ENCODE results near the gene ADCY2.

ADCY2 gene

GRCh38 chr5:7539571-7539970 lies 143.6 kb downstream of the ADCY2 start:
- DNase-seq (ENCODE audit: insufficient read length, low spot score), result no peak
- TF ChIP-seq, protein P1, sequence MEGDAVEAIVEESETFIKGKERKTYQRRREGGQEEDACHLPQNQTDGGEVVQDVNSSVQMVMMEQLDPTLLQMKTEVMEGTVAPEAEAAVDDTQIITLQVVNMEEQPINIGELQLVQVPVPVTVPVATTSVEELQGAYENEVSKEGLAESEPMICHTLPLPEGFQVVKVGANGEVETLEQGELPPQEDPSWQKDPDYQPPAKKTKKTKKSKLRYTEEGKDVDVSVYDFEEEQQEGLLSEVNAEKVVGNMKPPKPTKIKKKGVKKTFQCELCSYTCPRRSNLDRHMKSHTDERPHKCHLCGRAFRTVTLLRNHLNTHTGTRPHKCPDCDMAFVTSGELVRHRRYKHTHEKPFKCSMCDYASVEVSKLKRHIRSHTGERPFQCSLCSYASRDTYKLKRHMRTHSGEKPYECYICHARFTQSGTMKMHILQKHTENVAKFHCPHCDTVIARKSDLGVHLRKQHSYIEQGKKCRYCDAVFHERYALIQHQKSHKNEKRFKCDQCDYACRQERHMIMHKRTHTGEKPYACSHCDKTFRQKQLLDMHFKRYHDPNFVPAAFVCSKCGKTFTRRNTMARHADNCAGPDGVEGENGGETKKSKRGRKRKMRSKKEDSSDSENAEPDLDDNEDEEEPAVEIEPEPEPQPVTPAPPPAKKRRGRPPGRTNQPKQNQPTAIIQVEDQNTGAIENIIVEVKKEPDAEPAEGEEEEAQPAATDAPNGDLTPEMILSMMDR (IDR thresholded peaks at IDR 0.05; ENCODE audit: insufficient read depth, missing control alignments), result no peak

GRCh38 chr5:7540736-7541485 lies 145.0 kb downstream of the ADCY2 start:
- FAIRE-seq, result no peak
- TF ChIP-seq, protein P1 (IDR thresholded peaks at IDR 0.05; ENCODE audit: insufficient read depth, missing control alignments), result no peak
- no peak for DNase-seq (ENCODE audit: insufficient read length, low spot score)

More at GRCh38 chr5:7539571-7539970, 143.6 kb downstream of the ADCY2 start:
- no peak for FAIRE-seq

- DNase-seq (ENCODE audit: insufficient read length, low spot score) (no peak), FAIRE-seq (no peak)
- TF ChIP-seq, protein P1 (IDR thresholded peaks at IDR 0.05; ENCODE audit: insufficient read depth, missing control alignments), result no peak
These were observed 146.0 kb downstream of the ADCY2 start for GRCh38 chr5:7541898-7542297.

DNA sequence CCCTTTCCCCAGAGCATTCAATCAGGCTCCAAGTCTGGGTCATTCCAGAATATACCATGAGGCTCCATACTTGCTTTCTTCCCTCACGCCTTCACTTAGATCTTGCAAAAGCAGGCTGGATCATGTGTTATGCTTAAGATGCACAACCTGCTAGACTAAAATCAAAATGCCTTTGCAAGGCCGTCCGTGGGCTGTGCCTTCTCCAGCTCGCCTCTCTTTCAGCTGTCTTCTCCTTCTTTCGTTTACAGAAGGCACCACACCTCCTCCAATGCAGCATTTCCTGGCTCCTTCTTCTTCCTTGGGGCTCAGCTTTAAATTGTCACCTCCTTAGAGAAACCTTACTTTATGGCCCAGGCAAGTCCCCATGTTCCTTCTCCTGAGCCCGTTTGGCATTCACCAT lies 150.6 kb downstream of the ADCY2 start:
- DNase-seq (ENCODE audit: insufficient read length, low spot score) (no peak), FAIRE-seq (no peak)
- TF ChIP-seq, protein P1 (IDR thresholded peaks at IDR 0.05; ENCODE audit: insufficient read depth, missing control alignments), result no peak

DNA sequence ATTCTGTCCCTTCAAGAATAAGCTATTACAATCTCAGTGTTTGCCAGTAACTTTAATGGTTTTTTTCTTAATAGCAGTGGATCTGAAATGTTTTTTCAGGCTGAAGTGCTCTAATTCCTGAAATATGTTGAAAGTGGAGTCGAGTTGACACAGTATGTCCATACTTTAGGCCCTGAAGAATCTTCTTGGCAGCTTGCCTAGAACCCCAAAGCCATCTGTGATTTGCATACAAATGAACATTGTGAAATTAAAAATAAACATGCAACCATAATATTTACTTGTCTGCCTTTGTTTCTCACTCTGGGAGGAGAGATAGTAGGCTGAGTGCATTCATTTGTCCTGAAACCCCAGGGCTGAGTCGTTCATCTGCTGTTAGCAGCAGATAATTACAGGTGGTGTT lies 152.7 kb downstream of the ADCY2 start:
- TF ChIP-seq, protein P1 (IDR thresholded peaks at IDR 0.05; ENCODE audit: insufficient read depth, missing control alignments), result no peak
- DNase-seq (ENCODE audit: insufficient read length, low spot score), result no peak

DNA sequence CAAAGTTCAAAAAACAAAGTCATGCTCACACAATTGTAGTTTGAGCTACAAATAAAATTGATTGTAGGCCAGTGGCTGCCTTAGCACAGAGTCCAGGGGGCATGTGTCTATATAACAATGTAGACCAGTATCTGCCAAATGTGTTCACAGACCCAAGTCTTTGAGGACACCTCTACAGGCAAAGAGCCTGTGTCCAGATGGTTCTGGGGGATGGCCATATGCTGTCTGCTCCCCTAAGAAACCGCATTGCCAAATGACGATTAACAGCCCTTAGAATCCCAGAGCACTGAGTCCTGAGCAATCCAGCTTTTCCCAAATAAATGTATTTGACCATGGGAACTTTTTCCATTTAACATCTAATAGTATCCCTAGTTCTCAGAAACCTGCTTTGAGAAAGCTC lies 169.6 kb downstream of the ADCY2 start:
- FAIRE-seq (no peak), DNase-seq (ENCODE audit: insufficient read length, low spot score) (no peak)
- TF ChIP-seq, protein P1 (IDR thresholded peaks at IDR 0.05; ENCODE audit: insufficient read depth, missing control alignments), result no peak

More for the DNA sequence above, 152.7 kb downstream of the ADCY2 start:
- no peak for FAIRE-seq

DNA sequence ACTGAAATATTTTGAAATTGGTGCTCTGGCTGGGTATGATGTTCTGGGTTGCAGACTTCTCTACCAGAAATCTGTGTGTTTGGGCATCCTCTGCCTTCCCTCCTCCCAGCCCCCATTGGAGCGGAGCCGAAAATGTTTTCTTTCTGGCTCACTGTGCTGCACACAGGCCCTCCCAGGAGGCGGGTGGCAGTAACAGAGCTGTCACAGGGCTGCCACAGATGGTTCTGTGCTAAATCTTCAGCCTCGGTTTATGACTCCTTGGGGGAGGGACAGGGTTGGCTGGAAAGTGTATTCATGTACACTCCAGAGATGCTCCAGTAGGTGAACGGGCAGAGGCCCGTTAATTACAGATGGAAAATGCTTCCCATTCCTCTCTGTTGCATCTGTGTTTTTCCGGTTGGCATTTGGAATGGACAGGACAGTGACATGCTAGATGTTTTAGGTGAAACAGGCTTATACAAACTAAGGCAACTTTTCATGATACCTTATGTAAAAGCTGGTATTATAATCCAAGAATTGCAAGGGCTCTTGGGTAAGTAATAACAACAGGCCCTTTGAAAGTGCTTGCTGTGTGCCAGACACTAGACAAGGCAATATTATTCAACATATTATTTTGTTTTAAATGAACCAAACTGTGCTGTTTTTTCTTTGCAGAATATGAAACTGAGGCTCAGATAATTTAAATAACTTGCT lies 180.2 kb downstream of the ADCY2 start:
- DNase-seq (ENCODE audit: insufficient read length, low spot score) (no peak), FAIRE-seq (peak; percentile 61)
- TF ChIP-seq, protein P1 (IDR thresholded peaks at IDR 0.05; ENCODE audit: insufficient read depth, missing control alignments), result no peak
